Mesenchymal stem cell (in vitro differentiated cells and primary cell): ENCODE data around the gene PLXNB2.

Experiments
- DNase-seq: peaks from one replicate; pipeline ENCODE4 v3.0.0-alpha.2; 2013
- H2AFZ ChIP-seq: one replicate; pipeline ENCODE4 v1.6.1; 2013; ENCODE audit warnings: low read depth, mild to moderate bottlenecking, control low read depth, inconsistent platforms, low read length, moderate library complexity
- H2AK5ac ChIP-seq: 2 replicates; pipeline ENCODE4 v1.6.1; 2013; ENCODE audit warnings: low read length, moderate library complexity, mild to moderate bottlenecking, inconsistent platforms; ENCODE audit not compliant: severe bottlenecking
- H2BK120ac ChIP-seq: one replicate; pipeline ENCODE4 v1.6.1; 2013; ENCODE audit warnings: low read depth, mild to moderate bottlenecking, inconsistent platforms, low read length, moderate library complexity
- H2BK12ac ChIP-seq, 2 experiments: one replicate each; pipeline ENCODE4 v1.6.1; 2013; ENCODE audit warnings: inconsistent platforms in 2 of 2, low read length in 2 of 2, mild to moderate bottlenecking in 2 of 2, moderate library complexity in 2 of 2, control low read depth in 1 of 2
- H2BK15ac ChIP-seq: one replicate; pipeline ENCODE4 v1.6.1; 2013; ENCODE audit warnings: mild to moderate bottlenecking, low read depth, inconsistent platforms; ENCODE audit not compliant: poor library complexity, severe bottlenecking
- H2BK5ac ChIP-seq: 2 replicates; pipeline ENCODE4 v1.6.1; 2013; ENCODE audit warnings: low read depth, mild to moderate bottlenecking, low read length, control low read depth, inconsistent platforms; ENCODE audit not compliant: poor library complexity, severe bottlenecking
- H3K14ac ChIP-seq, 2 experiments: one replicate each; pipeline ENCODE4 v1.6.1; 2013; ENCODE audit warnings: inconsistent platforms in 2 of 2, low read length in 2 of 2, control low read depth in 1 of 2, mild to moderate bottlenecking in 1 of 2, moderate library complexity in 1 of 2
- H3K18ac ChIP-seq, 2 experiments: one replicate each; pipeline ENCODE4 v1.6.1; 2013; ENCODE audit warnings: inconsistent platforms in 2 of 2, low read length in 2 of 2, control low read depth in 1 of 2, low read depth in 1 of 2, mild to moderate bottlenecking in 1 of 2
- H3K23ac ChIP-seq, 2 experiments: one replicate each; pipeline ENCODE4 v1.6.1; 2013; ENCODE audit warnings: inconsistent platforms in 2 of 2, low read length in 2 of 2, mild to moderate bottlenecking in 2 of 2, moderate library complexity in 2 of 2, control low read depth in 1 of 2
- H3K27ac ChIP-seq: 2 replicates; pipeline ENCODE4 v1.5.1; 2013; ENCODE audit warnings: mild to moderate bottlenecking, moderate library complexity, low read length, control low read depth, inconsistent platforms; ENCODE audit not compliant: poor library complexity, severe bottlenecking
- H3K27me3 ChIP-seq, 2 experiments: 2 replicates each; pipeline versions ENCODE4 v1.6.1 to v1.7.0; 2013; ENCODE audit warnings: low read length in 2 of 2, mild to moderate bottlenecking in 2 of 2, moderate library complexity in 2 of 2, control low read depth in 1 of 2, inconsistent platforms in 1 of 2; ENCODE audit not compliant: control insufficient read depth in 1 of 2, insufficient read depth in 1 of 2
- H3K36me3 ChIP-seq, 2 experiments: 2 replicates each; pipeline versions ENCODE4 v1.6.1 to v1.7.0; 2013; ENCODE audit warnings: low read length in 2 of 2, control low read depth in 1 of 2, inconsistent platforms in 1 of 2, low read depth in 1 of 2, mild to moderate bottlenecking in 1 of 2; ENCODE audit not compliant: insufficient read depth in 2 of 2, control insufficient read depth in 1 of 2
- H3K4ac ChIP-seq, 2 experiments: one replicate each; pipeline ENCODE4 v1.6.1; 2013; ENCODE audit warnings: inconsistent platforms in 2 of 2, low read length in 2 of 2, mild to moderate bottlenecking in 2 of 2, moderate library complexity in 2 of 2, control low read depth in 1 of 2, low read depth in 1 of 2
- H3K4me1 ChIP-seq: 2 replicates; pipeline ENCODE4 v1.6.1; 2013; ENCODE audit warnings: low read depth, low read length, control low read depth; ENCODE audit not compliant: control insufficient read depth, insufficient read depth
- H3K4me2 ChIP-seq: 2 replicates; pipeline ENCODE4 v1.6.1; 2013; ENCODE audit warnings: low read length, mild to moderate bottlenecking, inconsistent platforms; ENCODE audit not compliant: poor library complexity, severe bottlenecking
- H3K4me3 ChIP-seq, 2 experiments: 2 replicates each; pipeline versions ENCODE4 v1.5.1 to v1.7.0; 2013; ENCODE audit warnings: low read length in 2 of 2, mild to moderate bottlenecking in 2 of 2, control low read depth in 1 of 2, low read depth in 1 of 2; ENCODE audit not compliant: insufficient read depth in 1 of 2
- H3K79me1 ChIP-seq: replicated peaks from 2 replicates; pipeline ENCODE4 v1.6.1; 2013; ENCODE audit warnings: mild to moderate bottlenecking, control low read depth, low read length, inconsistent platforms; ENCODE audit not compliant: poor library complexity, severe bottlenecking
- H3K9ac ChIP-seq: 2 replicates; pipeline ENCODE4 v1.7.0; 2013; ENCODE audit warnings: mild to moderate bottlenecking, low read length, moderate library complexity
- H3K9me3 ChIP-seq: 2 replicates; pipeline ENCODE4 v1.7.0; 2013; ENCODE audit warnings: mild to moderate bottlenecking, low read length; ENCODE audit not compliant: control insufficient read depth
- H4K8ac ChIP-seq: one replicate; pipeline ENCODE4 v1.6.1; 2013; ENCODE audit warnings: inconsistent platforms, mild to moderate bottlenecking, low read length, moderate library complexity
- H4K91ac ChIP-seq: one replicate; pipeline ENCODE4 v1.6.1; 2013; ENCODE audit warnings: mild to moderate bottlenecking, low read length, inconsistent platforms
- WGBS: methylation state at CpG from one replicate; pipeline ENCODE4 v1.1.7; 2013; ENCODE audit warnings: mixed read lengths; 5-methylcytosine and 5-hydroxymethylcytosine counted together

PLXNB2 gene

DNA sequence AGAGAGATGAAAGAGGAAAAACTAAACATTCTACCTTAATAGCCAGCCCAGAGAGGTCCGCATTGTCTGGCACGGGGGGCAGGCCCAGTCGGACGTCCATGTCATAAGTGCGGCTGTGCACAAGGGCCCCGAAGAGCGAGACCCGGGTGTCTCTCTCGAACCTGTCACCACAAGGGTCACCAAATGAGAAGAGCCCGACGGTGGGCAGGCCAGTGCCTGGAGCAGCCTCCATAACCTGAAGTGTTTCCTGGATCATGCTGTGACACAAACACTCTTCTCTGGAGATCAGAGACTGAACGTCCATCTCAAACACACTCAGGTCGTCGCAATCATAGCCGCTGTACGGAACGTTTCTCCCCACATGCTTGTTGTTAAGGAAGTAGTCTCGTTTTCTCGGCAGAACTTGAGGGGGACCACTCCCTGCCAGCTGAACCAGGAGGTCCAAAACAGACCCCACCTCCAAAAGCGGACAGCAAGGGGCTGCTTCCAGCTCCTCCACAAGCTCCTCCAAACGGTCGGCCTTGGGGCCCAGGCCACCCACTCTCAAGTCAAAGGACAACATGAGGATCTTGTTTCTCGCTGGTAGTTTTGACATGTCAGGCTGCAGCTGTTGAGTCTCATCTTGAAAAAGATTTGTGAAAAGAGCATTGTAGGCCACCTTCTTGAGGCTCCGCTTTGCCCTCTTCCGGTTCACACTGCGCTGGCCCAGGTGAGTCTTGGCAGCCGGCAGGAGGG lies 63.6 kb downstream of the PLXNB2 start:
- Histone ChIP-seq H2BK5ac (no peak overlapping the region), H3K23ac (peak overlapping the region in 1 of 2 experiments; percentile 48), H3K14ac (no peak overlapping the region), H3K79me1 (peaks cover 35% of the 10 kb centered on the region), H2BK12ac (no peak overlapping the region), H3K27me3 (no peaks in the 10 kb centered on the region), H3K18ac (no peak overlapping the region), H4K91ac (no peak overlapping the region), H2BK15ac (no peak overlapping the region), H3K36me3 (peaks cover 36 to 51% of the 10 kb centered on the region in 2 experiments), H4K8ac (no peak overlapping the region), H3K9ac (peak overlapping the region; percentile 96), H2AFZ (no peak overlapping the region), H3K27ac (no peak overlapping the region), H3K4me2 (peak overlapping the region; percentile 96), H3K4me1 (peaks cover 37% of the 10 kb centered on the region), H2AK5ac (peak overlapping the region; percentile 26), H2BK120ac (no peak overlapping the region), H3K9me3 (no peaks in the 10 kb centered on the region), H3K4ac (peak overlapping the region; percentile 38 to 59), H3K4me3 (peak overlapping the region; percentile 92 to 93)
- WGBS, result 56% methylated on average over 26 of the region's 27 CpGs
- DNase-seq, result peak; percentile 37

GRCh38 chr22:50242406-50242949 lies 65.0 kb downstream of the PLXNB2 start:
- no peak overlapping the region for H3K14ac ChIP-seq
- H2BK15ac ChIP-seq, result no peak overlapping the region
- H3K36me3 ChIP-seq, result peaks cover 30 to 43% of the 10 kb centered on the region in 2 experiments
- no peak overlapping the region for H3K4ac ChIP-seq
- H4K91ac ChIP-seq, result no peak overlapping the region
- no peak overlapping the region for H3K18ac ChIP-seq
- H3K23ac ChIP-seq, result no peak overlapping the region
- H3K4me3 ChIP-seq, result peak overlapping the region in 1 of 2 experiments; percentile 92
- no peaks in the 10 kb centered on the region for H3K27me3 ChIP-seq
- no peak overlapping the region for H3K27ac ChIP-seq
- H3K4me2 ChIP-seq, result peak overlapping the region; percentile 44
- H2BK12ac ChIP-seq, result no peak overlapping the region
- no peak overlapping the region for H2BK120ac ChIP-seq
- H3K9ac ChIP-seq, result peak overlapping the region; percentile 96
- no peak overlapping the region for H2AFZ ChIP-seq
- peaks cover 26% of the 10 kb centered on the region for H3K79me1 ChIP-seq
- H3K4me1 ChIP-seq, result peaks cover 29% of the 10 kb centered on the region
- no peak overlapping the region for H2AK5ac ChIP-seq
- H4K8ac ChIP-seq, result no peak overlapping the region
- DNase-seq, result no peak
- no peaks in the 10 kb centered on the region for H3K9me3 ChIP-seq
- H2BK5ac ChIP-seq, result no peak overlapping the region
- 91% methylated on average over 14 of the region's 14 CpGs for WGBS

DNA sequence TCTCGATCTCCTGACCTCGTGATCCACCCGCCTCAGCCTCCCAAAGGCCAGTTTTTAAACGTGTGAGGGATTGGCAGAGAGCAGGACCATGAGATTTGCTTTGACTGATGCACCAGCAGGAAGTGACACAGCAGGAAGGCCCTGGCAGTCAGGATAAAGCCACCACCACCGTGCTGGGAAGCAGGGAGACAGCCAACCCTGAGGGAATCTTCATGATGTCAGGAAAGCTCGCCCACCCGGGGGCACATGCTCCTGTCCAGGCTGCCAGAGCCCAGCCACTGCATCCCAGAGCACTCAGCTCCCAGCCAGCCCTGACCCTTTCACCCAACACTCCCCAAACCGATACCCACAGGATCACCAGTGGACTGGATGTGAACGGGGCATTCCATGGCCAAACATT lies 68.7 kb downstream of the PLXNB2 start:
- H2AK5ac ChIP-seq, result no peak overlapping the region
- no peak overlapping the region for H4K91ac ChIP-seq
- H3K4ac ChIP-seq, result no peak overlapping the region
- peaks cover 10 to 50% of the 10 kb centered on the region in 2 experiments for H3K36me3 ChIP-seq
- no peak overlapping the region for H2BK5ac ChIP-seq
- no peak overlapping the region for H3K4me3 ChIP-seq
- H3K4me1 ChIP-seq, result peaks cover 28% of the 10 kb centered on the region
- no peak overlapping the region for H3K14ac ChIP-seq
- no peak overlapping the region for H2BK12ac ChIP-seq
- H3K9me3 ChIP-seq, result no peaks in the 10 kb centered on the region
- no peak overlapping the region for H3K27ac ChIP-seq
- H3K23ac ChIP-seq, result no peak overlapping the region
- H2AFZ ChIP-seq, result no peak overlapping the region
- whole genome bisulfite sequencing, result 86% methylated on average over 9 of the region's 9 CpGs
- peak overlapping the region; percentile 12 for H4K8ac ChIP-seq
- H3K27me3 ChIP-seq, result no peaks in the 10 kb centered on the region
- no peak overlapping the region for H2BK15ac ChIP-seq
- H3K79me1 ChIP-seq, result peaks cover 37% of the 10 kb centered on the region
- H3K4me2 ChIP-seq, result no peak overlapping the region
- no peak for DNase-seq
- no peak overlapping the region for H3K9ac ChIP-seq
- no peak overlapping the region for H3K18ac ChIP-seq
- no peak overlapping the region for H2BK120ac ChIP-seq

GRCh38 chr22:50236731-50237409 lies 70.6 kb downstream of the PLXNB2 start:
- no peak overlapping the region for H3K18ac ChIP-seq
- peaks cover 22 to 65% of the 10 kb centered on the region in 2 experiments for H3K36me3 ChIP-seq
- DNase-seq, result peak; percentile 50
- H2BK15ac ChIP-seq, result no peak overlapping the region
- H3K14ac ChIP-seq, result no peak overlapping the region
- no peak overlapping the region for H2BK5ac ChIP-seq
- H4K8ac ChIP-seq, result no peak overlapping the region
- H2AK5ac ChIP-seq, result no peak overlapping the region
- no peak overlapping the region for H2BK120ac ChIP-seq
- H3K79me1 ChIP-seq, result peaks cover 50% of the 10 kb centered on the region
- no peaks in the 10 kb centered on the region for H3K27me3 ChIP-seq
- H3K4me1 ChIP-seq, result peaks cover 20% of the 10 kb centered on the region
- no peak overlapping the region for H3K9ac ChIP-seq
- H3K23ac ChIP-seq, result peak overlapping the region in 1 of 2 experiments; percentile 64
- no peaks in the 10 kb centered on the region for H3K9me3 ChIP-seq
- H3K27ac ChIP-seq, result no peak overlapping the region
- no peak overlapping the region for H3K4me2 ChIP-seq
- H4K91ac ChIP-seq, result no peak overlapping the region
- no peak overlapping the region for H3K4ac ChIP-seq
- no peak overlapping the region for H2BK12ac ChIP-seq
- 84% methylated on average over 10 of the region's 11 CpGs for WGBS
- H2AFZ ChIP-seq, result no peak overlapping the region
- H3K4me3 ChIP-seq, result no peak overlapping the region
